Measurements from ENCODE around the gene ZG16B.
A peak's percentile ranks its signal among the peaks of the same experiment; 100 is the strongest.

The ZG16B gene, protein sequence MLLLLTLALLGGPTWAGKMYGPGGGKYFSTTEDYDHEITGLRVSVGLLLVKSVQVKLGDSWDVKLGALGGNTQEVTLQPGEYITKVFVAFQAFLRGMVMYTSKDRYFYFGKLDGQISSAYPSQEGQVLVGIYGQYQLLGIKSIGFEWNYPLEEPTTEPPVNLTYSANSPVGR

DNA sequence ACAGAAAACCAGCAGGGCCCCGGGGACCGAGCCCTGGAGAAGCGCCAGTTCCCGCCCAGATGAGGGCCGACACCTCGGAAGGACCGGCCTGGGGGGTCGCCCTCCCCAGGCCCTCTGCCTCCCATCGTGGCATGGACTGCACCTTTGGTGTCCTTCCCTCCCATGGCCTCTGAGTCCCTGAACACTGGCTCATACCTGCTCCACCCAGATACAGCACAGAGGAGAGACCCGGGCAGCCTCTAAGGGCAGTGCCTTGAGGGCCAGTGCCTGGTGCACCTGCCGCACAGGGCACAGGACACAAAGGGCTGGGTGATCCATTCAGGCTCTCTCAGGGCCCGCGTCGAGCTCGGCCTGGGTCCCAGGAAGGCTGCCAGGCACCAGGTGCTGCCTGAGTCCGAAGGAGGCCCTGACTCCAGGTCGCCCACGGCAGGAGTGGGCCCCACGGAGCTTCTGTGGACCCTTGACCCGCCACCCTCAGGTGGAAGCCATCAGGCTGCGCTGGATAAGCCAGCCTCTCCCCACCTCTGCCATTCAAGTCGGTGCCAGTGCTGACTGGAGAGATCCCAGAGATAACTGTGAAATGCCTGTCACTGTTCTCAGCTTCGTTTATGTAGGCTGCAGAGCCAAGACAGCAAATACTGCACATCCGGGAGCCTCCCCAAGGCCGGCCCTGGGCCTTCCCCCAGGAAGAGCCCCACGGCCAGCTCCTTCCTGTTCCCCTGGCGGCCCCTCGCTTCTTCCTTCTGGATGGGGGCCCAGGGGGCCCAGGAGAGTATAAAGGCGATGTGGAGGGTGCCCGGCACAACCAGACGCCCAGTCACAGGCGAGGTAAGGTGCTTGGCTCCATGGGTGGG, at the start of gene ZG16B:
TSS of gene ZG16B (plus strand) at position 803 of the 854 bp plus-strand sequence. CDS start 139 bp downstream, outside the sequence.
- no peak for DNase-seq

DNA sequence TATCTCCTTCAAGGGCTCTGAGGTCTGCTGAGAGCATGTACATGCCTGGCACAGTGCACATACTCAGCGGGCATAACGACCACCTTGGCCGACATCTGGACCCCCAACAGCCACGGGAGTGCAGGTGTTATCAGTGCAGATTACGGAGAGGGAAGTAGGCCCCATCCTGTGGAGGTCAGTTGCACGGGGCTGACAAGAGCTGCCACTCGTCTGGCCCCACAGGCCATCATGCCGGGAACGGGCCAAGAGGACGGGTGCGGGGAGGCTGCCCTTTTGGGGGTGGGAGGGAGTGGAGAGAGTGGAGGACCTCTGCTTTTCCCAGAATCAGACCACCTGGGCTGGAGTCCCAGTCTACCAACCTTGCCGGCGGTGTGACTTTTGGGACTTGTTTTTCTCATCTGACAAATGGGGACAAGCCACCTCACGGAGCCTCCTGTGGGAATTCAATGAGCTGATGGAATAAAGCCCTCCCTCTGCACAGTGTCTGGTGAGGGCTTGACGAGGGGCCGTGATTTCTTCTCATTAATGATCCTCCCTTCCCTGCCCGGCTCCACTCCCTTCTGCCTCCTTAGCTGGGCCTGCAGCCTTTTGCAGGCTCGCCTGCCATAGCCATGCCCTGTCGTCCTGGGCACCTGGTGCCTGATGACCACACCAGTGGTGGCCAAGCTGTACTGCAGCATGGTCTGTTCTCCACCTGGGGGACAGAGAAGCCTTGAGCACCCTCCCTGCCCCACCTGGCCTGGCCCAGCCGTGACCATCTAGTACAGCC, 47.3 kb upstream of the ZG16B start:
- no peak for DNase-seq

DNA sequence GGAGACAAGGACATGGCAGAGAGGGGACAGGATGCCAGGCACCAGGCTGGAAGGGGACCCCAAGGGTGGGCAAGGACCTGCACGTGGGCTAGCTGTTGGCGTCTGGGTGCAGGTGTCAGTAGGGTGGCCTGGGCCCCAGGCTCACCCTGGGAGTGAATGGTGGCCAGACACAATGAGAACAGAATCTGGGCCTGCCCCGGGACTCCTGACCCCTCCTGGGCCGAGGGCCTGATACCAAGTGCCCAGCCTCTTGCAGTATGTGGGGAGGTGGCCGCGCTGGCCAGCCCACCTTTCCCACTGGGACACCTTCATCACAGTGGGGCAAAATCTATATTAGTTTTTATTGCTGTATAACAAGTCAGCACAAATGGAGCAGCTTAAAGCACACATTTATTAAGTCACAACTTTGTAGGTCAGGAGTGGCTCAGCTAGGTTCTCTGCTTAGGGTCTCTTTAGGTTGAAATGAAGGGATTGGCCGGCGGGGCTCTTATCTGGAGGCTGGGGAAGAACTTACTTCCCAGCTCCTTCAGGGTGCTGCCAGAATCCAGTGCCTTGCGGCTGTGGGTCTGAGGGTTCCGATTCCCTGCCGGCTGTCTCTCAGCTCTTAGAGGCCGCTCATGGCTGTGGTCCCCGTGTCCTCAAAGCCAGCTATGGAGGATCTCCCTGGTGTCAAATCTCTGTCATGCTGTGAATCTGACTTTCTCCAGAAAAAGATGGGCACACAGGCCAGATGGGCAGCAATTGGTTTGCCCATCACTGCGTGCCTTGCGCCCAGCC, 46.3 kb upstream of the ZG16B start:
- no peak for DNase-seq

DNA sequence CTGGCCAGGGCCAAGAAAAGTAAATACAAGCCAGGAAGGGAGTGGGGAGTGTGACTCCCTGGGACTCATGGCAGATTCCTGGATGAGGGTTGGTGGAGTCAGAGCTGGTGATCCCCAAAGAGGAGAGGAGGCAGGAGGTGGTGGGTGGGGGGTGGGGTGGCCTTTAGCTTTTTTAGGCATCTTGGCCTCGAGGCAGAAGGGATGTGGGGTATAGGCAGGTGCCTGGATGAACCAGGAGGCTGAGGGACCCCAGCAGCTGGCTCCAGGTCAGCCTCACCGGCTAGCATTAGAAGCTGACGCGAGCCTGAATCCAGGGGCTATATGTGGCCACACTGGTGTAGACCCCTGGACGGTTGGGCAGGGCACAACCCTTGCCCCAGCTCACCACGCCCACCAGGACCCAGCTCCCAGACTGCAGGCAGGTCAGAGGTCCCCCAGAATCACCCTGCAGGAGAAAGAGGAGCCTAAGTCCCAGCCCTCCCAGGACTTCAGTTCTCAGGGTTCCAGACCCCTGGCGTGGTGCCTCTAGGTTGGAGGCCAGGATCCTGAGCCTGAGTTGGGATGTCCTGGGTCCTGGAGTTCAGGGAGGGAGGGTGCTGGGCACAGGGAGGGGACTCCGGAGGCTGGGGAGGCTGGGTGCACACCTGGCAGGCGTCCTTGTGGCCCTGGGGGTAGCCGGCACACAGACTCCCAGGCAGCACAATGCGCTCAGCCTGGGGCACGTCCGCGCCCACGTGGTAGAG, 45.6 kb upstream of the ZG16B start:
- DNase-seq, result no peak

DNA sequence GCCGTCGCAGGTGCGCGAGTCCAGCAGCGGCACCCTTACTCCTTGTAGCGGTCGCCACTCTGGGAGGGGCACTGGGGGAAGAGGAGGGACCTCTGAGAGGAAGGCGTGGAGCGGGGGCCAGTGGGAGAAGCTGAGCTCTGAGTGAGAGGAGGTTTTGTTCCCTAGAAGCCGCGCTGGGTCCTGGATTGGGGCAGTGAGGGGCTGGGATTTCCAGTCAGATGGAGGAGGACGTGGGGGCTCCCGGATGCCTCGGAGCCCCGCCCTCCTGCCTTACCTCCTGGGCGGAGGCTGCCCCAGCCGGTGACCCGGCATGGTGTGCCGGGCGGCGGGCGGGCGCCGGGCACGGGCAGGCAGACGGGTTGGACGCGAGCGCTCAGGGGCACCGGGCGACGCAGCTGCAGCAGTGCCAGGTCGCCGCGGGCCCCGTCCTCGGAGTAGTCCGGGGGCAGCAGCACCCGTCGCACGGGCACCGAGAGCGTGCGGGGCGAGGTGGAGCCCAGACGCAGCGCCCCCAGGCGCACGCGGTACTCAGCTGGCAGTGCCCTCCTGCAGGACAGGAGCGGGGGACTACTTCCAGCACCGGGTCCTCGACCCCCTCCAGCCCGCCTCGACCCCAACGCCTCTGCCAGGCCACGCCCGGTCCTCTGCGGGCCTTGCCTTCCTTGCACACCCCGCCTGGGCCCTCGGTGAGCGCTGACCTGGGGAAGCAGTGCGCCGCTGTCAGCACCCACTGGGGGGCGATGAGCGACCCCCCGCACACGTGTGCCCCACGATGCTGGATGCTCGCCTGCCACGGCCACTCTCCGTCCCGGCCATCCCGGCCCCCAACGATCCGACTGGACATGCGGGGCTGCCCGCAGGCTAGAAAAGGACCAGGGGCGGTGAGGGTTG, 44.8 kb upstream of the ZG16B start:
- DNase-seq, result peak in 1 of 2 experiments; percentile 32

DNA sequence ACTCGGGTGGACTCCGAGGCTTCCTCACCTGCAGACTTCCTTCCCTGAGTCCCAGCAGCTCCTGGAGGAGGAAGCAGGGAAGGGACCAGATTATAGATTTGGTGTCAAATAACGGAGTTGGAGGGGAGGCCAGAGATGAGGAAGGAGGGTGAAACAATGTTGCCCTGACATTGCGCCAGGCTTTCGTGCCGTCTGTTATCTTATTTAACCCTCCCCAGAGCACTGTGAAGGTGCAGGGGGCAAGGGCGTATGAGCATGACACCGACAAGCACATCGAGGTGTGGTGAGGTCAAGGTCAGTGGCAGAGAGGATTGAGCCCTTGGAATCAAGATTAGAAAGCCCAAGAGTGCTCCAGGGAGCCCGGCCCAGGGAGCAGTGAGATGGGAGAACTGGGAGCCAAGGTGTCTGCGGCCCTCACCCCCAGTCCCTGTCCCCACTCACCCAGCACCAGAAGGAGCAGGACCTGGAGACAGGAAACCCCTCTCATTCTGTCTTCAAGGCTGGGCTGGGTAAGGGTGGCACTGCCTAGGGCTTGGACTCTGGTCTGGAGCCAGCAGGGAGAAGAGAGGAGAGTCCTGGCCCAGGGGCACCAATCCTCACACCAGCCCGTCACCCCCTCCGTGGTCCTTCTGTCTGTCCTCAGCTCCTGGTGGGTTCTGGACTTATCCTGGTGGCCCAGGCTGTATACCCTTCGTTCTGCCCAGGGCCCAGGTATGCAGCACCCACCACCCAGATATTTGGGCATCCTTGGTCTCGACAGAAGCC, 43.9 kb upstream of the ZG16B start:
- peak; percentile 19 to 27 for DNase-seq

DNA sequence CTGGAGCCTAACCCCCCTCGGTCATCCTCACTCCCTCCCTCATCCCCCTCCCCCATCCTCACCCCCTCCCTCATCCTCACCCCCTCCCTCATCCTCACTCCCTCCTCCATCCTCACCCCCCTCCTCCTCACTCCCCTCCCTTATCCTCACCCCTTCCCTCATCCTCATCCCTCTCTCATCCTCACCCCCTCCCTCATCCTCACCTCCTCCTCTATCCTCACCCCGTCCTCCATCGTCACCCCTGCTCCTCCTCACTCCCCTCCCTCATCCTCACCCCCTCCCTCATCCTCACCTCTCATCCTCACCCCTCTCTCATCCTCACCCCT, 43.3 kb upstream of the ZG16B start:
- no peak for DNase-seq

DNA sequence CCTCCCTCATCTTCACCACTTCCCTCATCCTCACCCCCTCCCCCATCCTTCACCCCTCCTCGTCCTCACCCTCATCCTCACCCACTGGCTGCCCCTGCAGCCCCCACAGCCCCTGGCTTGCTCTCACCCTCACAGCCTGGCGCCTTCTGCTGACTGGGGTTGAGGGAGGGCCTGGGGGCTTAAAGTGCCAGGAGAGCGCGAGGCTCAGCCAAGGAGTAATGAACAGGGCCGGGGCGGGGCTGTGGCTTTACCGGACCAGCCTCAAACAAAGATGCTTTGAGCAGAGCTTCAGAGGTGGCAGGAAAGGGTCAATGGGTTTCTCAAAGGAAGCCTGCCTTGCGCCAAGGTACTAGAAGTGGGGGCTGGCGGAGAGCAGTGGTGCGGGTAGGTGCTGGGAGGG, 42.7 kb upstream of the ZG16B start, which contains the start of gene PRSS33:
TSS of gene PRSS33 (minus strand) at position 155 of the 400 bp plus-strand sequence. CDS start 1,013 bp downstream, outside the sequence.
- no peak for DNase-seq

DNA sequence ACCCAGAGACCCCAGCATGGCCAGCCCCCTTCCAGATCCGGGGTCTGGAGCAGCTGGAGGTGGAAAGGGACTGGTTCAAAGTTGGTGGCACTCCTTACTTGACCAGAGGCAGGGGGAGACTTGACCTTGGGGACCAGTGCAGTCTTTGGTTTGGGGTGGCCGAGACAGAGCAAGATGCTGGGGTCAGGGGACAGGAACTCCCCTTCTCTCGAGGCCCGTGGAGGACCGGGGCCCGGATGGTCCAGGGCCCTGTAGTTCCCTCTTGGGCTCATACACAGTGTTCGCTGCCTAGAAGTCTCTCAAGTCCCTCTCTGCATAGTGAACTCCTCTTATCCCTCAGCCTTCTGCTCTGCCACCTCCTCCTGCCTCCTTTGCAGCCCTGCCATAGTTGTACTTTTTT, 42.1 kb upstream of the ZG16B start:
- no peak for DNase-seq

DNA sequence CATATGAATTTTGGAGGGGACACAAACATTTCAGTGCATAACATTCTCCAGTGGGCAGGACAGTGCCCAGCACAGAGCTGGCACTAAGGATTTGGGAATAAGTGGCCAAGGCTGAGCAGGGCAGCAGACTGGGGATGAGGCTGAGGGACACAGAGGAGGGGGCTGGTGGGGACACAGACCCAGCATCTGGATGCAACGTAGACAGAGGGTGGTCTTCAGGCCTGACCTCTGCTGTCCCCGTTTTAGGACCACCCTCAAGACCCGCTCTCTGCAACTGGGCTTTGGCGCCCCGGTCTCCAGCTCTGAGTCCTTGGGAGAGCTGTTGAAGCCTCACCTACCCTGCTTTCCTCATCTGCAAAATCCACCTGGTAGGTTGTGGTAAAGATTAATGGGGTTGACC, 39.5 kb upstream of the ZG16B start:
- no peak for DNase-seq

DNA sequence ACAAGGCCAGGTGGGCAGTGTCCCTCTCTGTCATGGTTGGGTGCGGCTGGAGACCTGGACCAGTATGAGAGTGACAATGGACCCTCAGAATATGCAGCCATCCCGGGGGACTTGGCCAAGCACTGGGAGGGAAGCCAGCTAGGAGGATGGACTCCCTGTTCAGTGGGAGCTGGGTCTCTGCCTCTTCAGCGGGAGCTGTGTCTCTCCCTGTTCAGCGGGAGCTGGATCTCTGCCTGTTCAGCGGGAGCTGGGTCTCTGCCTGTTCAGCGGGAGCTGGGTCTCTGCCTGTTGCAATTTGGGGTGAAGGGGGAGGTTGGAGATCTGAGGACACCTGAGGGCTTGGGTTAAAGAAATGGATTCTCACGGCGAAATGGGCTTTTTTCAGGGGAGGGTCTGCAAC, 38.9 kb upstream of the ZG16B start:
- no peak for DNase-seq

DNA sequence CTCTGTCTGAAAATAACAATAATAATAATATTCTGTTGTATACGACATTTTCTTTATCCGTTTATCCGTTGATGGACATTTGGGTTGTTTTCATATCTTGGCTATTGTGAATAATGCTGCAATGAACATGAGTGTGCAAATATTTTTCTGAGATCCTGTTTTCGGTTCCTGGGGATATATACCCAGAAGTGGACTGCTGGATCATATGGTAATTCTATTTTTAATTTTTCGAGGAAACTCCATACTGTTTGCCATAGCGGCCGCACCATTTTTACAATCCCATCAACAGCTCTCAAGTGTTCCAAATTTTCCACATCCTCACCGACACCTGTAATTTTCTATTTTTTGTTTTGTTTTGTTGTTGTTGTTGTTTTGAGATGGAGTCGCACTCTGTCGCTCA, 37.2 kb upstream of the ZG16B start:
- DNase-seq, result no peak

DNA sequence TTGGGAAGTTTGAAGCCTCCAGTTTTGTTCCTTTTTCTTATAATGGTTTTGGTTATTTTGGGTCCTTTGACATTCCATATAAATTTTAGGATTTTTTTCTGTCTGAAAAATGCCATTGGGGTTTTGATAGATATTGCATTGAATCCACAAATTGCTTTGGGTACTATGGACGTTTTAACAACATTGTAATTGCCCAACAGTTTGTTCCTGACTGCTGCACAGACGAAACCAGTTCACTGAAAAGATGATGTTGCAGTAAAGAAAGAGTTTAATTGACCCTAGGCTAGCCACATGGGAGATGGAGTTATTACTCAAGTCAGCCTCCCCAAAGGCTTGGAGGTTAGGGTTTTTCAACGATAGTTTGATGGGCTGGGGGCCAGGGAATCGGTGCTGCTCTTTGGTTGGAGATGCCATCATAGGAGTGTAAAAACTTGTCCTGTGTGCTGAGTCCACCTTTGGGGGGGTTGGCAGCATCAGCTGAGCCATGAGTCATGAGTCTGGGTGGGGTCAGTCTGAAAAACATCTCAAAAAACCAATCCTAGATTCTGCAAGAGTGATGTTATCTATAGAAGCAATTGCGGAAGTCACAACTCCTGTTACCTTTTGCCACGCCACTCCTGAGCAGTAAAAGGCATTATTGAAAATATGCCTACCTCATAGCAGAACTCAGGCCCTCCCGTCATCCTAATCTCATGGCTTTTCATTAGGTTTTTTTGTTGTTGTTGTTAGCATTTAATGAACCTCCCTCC, 34.5 kb upstream of the ZG16B start:
- no peak for DNase-seq

DNA sequence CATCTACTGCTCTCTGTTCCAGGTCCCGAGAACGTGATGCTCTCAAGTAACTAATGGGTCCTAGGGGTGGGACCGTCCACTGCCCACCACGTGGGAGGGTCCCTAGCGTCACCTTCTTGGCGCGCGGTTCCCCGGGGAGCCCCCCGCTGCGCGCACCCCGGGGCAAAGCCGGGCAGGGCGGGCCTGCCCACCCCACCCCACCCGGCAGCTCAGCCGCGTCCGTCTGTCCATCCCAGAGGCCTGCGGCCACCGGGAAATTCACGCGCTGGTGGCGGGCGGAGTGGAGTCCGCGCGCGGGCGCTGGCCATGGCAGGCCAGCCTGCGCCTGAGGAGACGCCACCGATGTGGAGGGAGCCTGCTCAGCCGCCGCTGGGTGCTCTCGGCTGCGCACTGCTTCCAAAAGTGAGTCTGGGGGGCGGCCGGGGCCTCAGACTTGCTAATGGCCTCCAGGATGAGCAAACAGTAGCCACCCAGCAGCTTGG, 31.3 kb upstream of the ZG16B start:
- DNase-seq, result no peak

DNA sequence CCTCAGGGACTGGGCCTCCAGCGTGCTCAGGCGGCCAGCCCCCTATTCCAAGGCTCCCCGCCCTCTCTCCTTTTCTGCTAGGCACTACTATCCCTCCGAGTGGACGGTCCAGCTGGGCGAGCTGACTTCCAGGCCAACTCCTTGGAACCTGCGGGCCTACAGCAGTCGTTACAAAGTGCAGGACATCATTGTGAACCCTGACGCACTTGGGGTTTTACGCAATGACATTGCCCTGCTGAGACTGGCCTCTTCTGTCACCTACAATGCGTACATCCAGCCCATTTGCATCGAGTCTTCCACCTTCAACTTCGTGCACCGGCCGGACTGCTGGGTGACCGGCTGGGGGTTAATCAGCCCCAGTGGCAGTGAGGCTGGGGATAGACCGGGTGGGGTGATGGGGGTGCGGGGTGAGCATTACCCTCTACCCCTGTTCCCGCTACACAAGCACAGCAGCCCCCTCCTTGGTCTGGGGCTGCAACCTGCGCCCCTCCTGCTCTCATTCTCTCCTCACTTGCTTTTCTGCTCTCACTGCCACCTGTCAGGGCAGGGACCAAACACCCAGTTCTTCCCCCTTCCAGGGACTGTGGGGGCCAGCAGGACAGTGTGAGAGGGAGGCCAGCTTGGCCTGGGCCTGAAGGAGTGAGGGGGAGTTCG, 30.8 kb upstream of the ZG16B start:
- no peak for DNase-seq

DNA sequence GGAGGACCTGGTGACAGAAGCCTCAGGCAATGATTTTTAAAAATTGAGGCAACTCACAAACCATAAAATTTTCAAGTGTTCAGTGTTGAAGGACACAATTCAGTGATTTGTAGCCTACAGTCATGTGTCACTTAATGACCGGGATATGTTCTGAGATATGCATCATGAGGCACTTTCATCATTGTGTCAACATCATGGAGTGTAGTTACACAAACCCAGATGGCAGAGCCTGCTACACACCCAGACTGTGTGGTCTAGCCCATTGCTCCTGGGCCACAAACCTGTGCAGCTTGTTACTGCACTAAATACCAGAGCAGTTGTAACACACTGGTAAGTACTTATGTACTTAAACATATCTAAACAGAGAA, 30.3 kb upstream of the ZG16B start:
- no peak for DNase-seq

DNA sequence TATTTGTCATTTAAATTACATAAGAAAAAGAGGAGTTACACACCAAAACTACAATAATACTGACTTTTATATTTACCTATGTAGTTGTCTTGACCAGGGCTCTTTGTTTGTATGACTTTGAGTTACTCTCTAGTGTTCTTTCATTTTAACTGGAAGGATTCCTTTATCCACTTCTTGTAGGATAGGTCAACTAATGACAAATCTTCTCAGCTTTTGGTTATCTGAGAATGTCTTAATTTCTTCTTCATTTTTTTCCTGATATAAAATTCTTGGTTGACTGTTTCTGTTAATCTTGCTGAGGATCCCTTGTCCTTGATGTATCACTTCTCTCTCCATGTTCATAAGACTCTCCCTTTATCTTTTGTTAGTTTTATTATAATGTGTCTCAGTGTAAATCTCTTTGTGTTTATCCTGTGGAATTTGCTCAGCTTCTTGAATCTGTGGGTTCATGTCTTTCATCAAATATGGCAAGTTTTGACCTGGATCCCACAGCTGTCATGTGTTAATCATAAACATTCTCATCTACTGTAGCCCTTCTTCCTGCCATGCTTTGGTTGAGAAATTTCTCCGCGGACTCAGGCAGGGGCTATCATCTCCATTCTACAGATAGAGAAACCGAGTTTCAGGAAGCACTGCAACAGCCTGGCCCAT, 26.4 kb upstream of the ZG16B start:
- DNase-seq, result no peak

DNA sequence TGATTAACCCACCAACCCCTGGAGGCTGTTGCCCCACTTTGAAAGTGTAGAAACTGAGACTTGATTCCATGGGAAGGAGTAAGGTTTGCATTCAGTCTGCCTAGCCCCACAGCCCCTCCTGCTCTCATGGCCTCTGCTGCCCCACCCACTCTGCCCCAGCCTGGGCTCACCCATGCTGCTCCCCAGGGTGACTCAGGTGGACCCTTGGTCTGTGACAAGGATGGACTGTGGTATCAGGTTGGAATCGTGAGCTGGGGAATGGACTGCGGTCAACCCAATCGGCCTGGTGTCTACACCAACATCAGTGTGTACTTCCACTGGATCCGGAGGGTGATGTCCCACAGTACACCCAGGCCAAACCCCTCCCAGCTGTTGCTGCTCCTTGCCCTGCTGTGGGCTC, 25.4 kb upstream of the ZG16B start:
- DNase-seq, result no peak

Measured in NCI-H524 (cell line).